Activated CD8-positive, alpha-beta memory T cell treated with anti-CD3 and anti-CD28 coated beads, Interleukin-2, amount 50 U/mL, for 1 hour (primary cell): ENCODE measurements around the gene PAX2.

ENCODE experiments used
- DNase-seq: peaks from one replicate; pipeline ENCODE4 v3.0.0-alpha.2; 2020; ENCODE audit errors: extremely low read depth

PAX2 gene

GRCh38 chr10:100817268-100817839, 72.0 kb downstream of the PAX2 start:
- DNase-seq: no peak

GRCh38 chr10:100819424-100819823, 74.0 kb downstream of the PAX2 start:
- DNase-seq: no peak

- no peak for DNase-seq
Observed at GRCh38 chr10:100823194-100823593, 77.8 kb downstream of the PAX2 start.

GRCh38 chr10:100824886-100825285, 79.5 kb downstream of the PAX2 start:
- no peak for DNase-seq

- no peak for DNase-seq
Observed at GRCh38 chr10:100825325-100825875, 80.0 kb downstream of the PAX2 start.

- no peak for DNase-seq
Observed at GRCh38 chr10:100826031-100826651, 80.8 kb downstream of the PAX2 start.

GRCh38 chr10:100826661-100826982, 81.2 kb downstream of the PAX2 start:
- DNase-seq: no peak

GRCh38 chr10:100826983-100827818, 81.8 kb downstream of the PAX2 start:
- no peak for DNase-seq

GRCh38 chr10:100827819-100828737, 82.7 kb downstream of the PAX2 start:
- DNase-seq: no peak

GRCh38 chr10:100828738-100829096, 83.3 kb downstream of the PAX2 start:
- no peak for DNase-seq

- no peak for DNase-seq
Observed at GRCh38 chr10:100829097-100829870, 83.9 kb downstream of the PAX2 start.

GRCh38 chr10:100829933-100830727, 84.7 kb downstream of the PAX2 start:
- DNase-seq: no peak

GRCh38 chr10:100830728-100831111, 85.3 kb downstream of the PAX2 start:
- DNase-seq: no peak

- DNase-seq: no peak
Observed at GRCh38 chr10:100831742-100832141, 86.4 kb downstream of the PAX2 start.

- DNase-seq: no peak
Observed at GRCh38 chr10:100835810-100836209, 90.4 kb downstream of the PAX2 start.

GRCh38 chr10:100836891-100837290, 91.5 kb downstream of the PAX2 start:
- no peak for DNase-seq

- no peak for DNase-seq
Observed at GRCh38 chr10:100837300-100837699, 91.9 kb downstream of the PAX2 start.

GRCh38 chr10:100838986-100839385, 93.6 kb downstream of the PAX2 start:
- DNase-seq: no peak

- DNase-seq: no peak
Observed at GRCh38 chr10:100841528-100841927, 96.1 kb downstream of the PAX2 start.

GRCh38 chr10:100847440-100847839, 102.1 kb downstream of the PAX2 start:
- DNase-seq: no peak
